HCEC 1CT (cell line): Measurements from ENCODE around the gene TCTN1.
"Not testable (repeated sequence)": the region's sequence is repeated elsewhere in the genome, so short reads cannot be mapped to it uniquely, and the experiment has no call there.

Experiments used
- DNase-seq: peaks from one replicate; pipeline ENCODE4 v3.0.0-alpha.2; 2017

The TCTN1 gene

GRCh38 chr12:110613771-110614684 lies at the start of gene TCTN1:
Gene TCTN1 (plus strand): TSS chr12:110614129. CDS start chr12:110614183, 54 bp downstream.
- peak; percentile 96 for DNase-seq

GRCh38 chr12:110564471-110564991 lies 49.4 kb upstream of the TCTN1 start:
- DNase-seq = no peak

- no peak for DNase-seq
Measured at GRCh38 chr12:110565894-110566871, 47.7 kb upstream of the TCTN1 start.

GRCh38 chr12:110566993-110567392 lies 46.9 kb upstream of the TCTN1 start:
- no peak for DNase-seq

GRCh38 chr12:110568752-110569151 lies 45.2 kb upstream of the TCTN1 start:
- no peak for DNase-seq

- DNase-seq = not testable (repeated sequence)
Measured at GRCh38 chr12:110569838-110570237, 44.1 kb upstream of the TCTN1 start.

- DNase-seq = not testable (repeated sequence)
Measured at GRCh38 chr12:110570798-110571197, 43.1 kb upstream of the TCTN1 start.

- DNase-seq = no peak
Measured at GRCh38 chr12:110574044-110574443, 39.9 kb upstream of the TCTN1 start.

- not testable (repeated sequence) for DNase-seq
Measured at GRCh38 chr12:110574717-110575230, 39.2 kb upstream of the TCTN1 start.

- no peak for DNase-seq
Measured at GRCh38 chr12:110575326-110575725, 38.6 kb upstream of the TCTN1 start.

- DNase-seq = no peak
Measured at GRCh38 chr12:110576504-110576903, 37.4 kb upstream of the TCTN1 start.

GRCh38 chr12:110577864-110578693 lies 35.9 kb upstream of the TCTN1 start:
- peak; percentile 92 for DNase-seq

- DNase-seq = no peak
Measured at GRCh38 chr12:110578694-110579534, 35.0 kb upstream of the TCTN1 start.

- DNase-seq = no peak
Measured at GRCh38 chr12:110579535-110580253, 34.2 kb upstream of the TCTN1 start.

- DNase-seq = peak; percentile 27
Measured at GRCh38 chr12:110581931-110582275, 32.0 kb upstream of the TCTN1 start.

- DNase-seq = peak; percentile 50
Measured at GRCh38 chr12:110582276-110583136, 31.4 kb upstream of the TCTN1 start.

GRCh38 chr12:110583137-110584059 lies 30.5 kb upstream of the TCTN1 start, which contains the start of gene PPTC7:
Gene PPTC7 (minus strand): TSS chr12:110583318. CDS start chr12:110583031, 287 bp downstream.
- peak; percentile 93 for DNase-seq

- peak; percentile 29 for DNase-seq
Measured at GRCh38 chr12:110585231-110585799, 28.6 kb upstream of the TCTN1 start.
